Stimulated activated CD4-positive, alpha-beta T cell treated with anti-CD3 and anti-CD28 coated beads, Interleukin-4, amount 100 ng/mL, for 4 hours (primary cell): ENCODE data around the gene SPACDR.
A peak's percentile ranks its signal among the peaks of the same experiment; 100 is the strongest.

ENCODE experiments used
- DNase-seq, 2 experiments: peaks; one replicate each; pipeline ENCODE4 v3.0.0-alpha.2; 2020

The SPACDR gene

GRCh38 chr7:100433592-100434296 is 30.3 kb downstream of the SPACDR start:
- DNase-seq, result no peak

- DNase-seq, result no peak
Measured at GRCh38 chr7:100433276-100433591, 30.8 kb downstream of the SPACDR start.

- DNase-seq, result no peak
Measured at GRCh38 chr7:100432621-100433275, 31.3 kb downstream of the SPACDR start.

- no peak for DNase-seq
Measured at GRCh38 chr7:100432053-100432452, 32.0 kb downstream of the SPACDR start.

GRCh38 chr7:100431286-100431735 is 32.7 kb downstream of the SPACDR start:
- DNase-seq, result no peak

GRCh38 chr7:100430493-100431285 is 33.4 kb downstream of the SPACDR start:
- peak; percentile 37 to 61 for DNase-seq

GRCh38 chr7:100429637-100430492 is 34.2 kb downstream of the SPACDR start, which contains the start of gene MEPCE:
Gene MEPCE, plus strand, starts transcription at chr7:100429831. Its CDS starts 188 bp downstream, at chr7:100430019.
- DNase-seq, result peak; percentile 93 to 98

GRCh38 chr7:100428967-100429636 is 35.0 kb downstream of the SPACDR start:
- peak; percentile 100 for DNase-seq

GRCh38 chr7:100428199-100428966 is 35.7 kb downstream of the SPACDR start, which contains the start of gene ZCWPW1:
Gene ZCWPW1, minus strand, starts transcription at chr7:100428703. Its CDS starts 8,054 bp downstream, at chr7:100420649.
- peak; percentile 97 for DNase-seq

GRCh38 chr7:100427762-100428198 is 36.3 kb downstream of the SPACDR start:
- DNase-seq, result no peak

- DNase-seq, result no peak
Measured at GRCh38 chr7:100426516-100426915, 37.5 kb downstream of the SPACDR start.

GRCh38 chr7:100425347-100425746 is 38.7 kb downstream of the SPACDR start:
- DNase-seq, result no peak

GRCh38 chr7:100423315-100423714 is 40.7 kb downstream of the SPACDR start:
- no peak for DNase-seq

GRCh38 chr7:100419660-100420226 is 44.3 kb downstream of the SPACDR start:
- no peak for DNase-seq

GRCh38 chr7:100418930-100419659 is 45.0 kb downstream of the SPACDR start:
- DNase-seq, result no peak

GRCh38 chr7:100415448-100415847 is 48.6 kb downstream of the SPACDR start:
- DNase-seq, result no peak

GRCh38 chr7:100413889-100414288 is 50.2 kb downstream of the SPACDR start:
- DNase-seq, result no peak

GRCh38 chr7:100413346-100413745 is 50.7 kb downstream of the SPACDR start:
- DNase-seq, result no peak

GRCh38 chr7:100411101-100411500 is 53.0 kb downstream of the SPACDR start:
- no peak for DNase-seq
